HEK293T (cell line): ENCODE measurements around the gene COPS8.

ENCODE experiments used
- ARNT ChIP-seq: fragments of 450-650 bp; IDR thresholded peaks from 2 replicates; pipeline ENCODE4 v1.6.1; 2017; ENCODE audit warnings: mild to moderate bottlenecking
- BHLHE40 ChIP-seq: fragments of 450-650 bp; IDR thresholded peaks from 2 replicates; pipeline ENCODE4 v1.6.1; 2016; ENCODE audit warnings: mild to moderate bottlenecking, moderate library complexity, borderline replicate concordance
- ELF4 ChIP-seq: fragments of 450-650 bp; IDR thresholded peaks from 2 replicates; pipeline ENCODE4 v1.6.1; 2017; ENCODE audit warnings: antibody characterized with exemption
- FOXA1 ChIP-seq: fragments of 450-650 bp; IDR thresholded peaks from 2 replicates; pipeline ENCODE4 v1.6.1; 2016; ENCODE audit warnings: mild to moderate bottlenecking
- FOXK2 ChIP-seq: fragments of 450-650 bp; IDR thresholded peaks from 2 replicates; pipeline ENCODE4 v1.6.1; 2016; ENCODE audit warnings: mild to moderate bottlenecking
- FOXM1 ChIP-seq: fragments of 450-650 bp; IDR thresholded peaks from 2 replicates; pipeline ENCODE4 v1.6.1; 2017; ENCODE audit warnings: mild to moderate bottlenecking, borderline replicate concordance
- HDGF ChIP-seq: fragments of 450-650 bp; IDR thresholded peaks from 2 replicates; pipeline ENCODE4 v1.6.1; 2017; ENCODE audit warnings: antibody characterized with exemption, borderline replicate concordance
- NFRKB ChIP-seq: fragments of 450-650 bp; IDR thresholded peaks from 2 replicates; pipeline ENCODE4 v1.6.1; 2016; ENCODE audit warnings: mild to moderate bottlenecking, moderate library complexity
- SP1 ChIP-seq: fragments of 450-650 bp; IDR thresholded peaks from 2 replicates; pipeline ENCODE4 v1.6.1; 2017
- SUZ12 ChIP-seq: fragments of 450-650 bp; IDR thresholded peaks from 2 replicates; pipeline ENCODE4 v1.6.1; 2016; ENCODE audit warnings: mild to moderate bottlenecking
- ZNF384 ChIP-seq: fragments of 450-650 bp; IDR thresholded peaks from 2 replicates; pipeline ENCODE4 v1.6.1; 2016
- TF ChIP-seq, protein P1 (sequence below): fragments of 450-650 bp; IDR thresholded peaks from 2 replicates; pipeline ENCODE4 v1.6.1; 2016

DNA sequence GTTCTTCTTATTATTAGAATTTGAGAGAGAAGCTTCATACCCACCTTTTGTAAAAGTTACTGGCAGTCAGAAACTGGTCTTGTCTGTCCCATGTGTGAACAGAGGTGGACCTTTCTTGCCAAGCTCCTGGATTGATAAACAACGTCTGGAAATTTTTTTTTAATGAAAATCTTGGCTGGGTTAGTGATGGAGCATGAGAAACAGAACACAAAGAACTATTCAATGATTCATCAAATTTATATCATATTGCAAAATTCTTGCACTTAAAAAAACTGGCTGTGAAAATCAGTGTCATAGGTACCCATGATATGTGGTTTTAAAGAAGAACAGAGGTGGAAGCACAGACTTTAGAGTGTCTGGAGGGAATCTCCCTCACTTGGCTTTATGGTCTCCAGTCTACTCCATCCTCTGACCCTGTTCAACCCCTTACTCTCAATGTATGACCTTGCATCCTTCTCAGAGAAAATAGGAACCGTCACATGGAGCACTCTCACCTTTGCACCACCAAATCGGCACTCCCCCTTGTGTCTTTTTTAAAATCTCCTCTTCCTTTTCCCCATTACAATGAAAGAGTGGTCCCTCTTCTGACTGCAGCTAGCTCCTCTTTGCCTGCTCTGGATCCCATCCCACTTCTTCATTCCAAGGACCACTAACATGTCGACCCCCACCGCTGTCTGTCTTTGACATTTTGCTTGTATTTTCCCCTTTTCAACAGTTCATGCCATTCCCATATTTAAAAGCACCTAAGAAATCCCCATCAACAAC lies 58.2 kb downstream of the COPS8 start:
- TF ChIP-seq FOXK2, result no peak
- no peak for TF ChIP-seq ARNT
- no peak for TF ChIP-seq SP1
- no peak for TF ChIP-seq NFRKB
- no peak for TF ChIP-seq ZNF384
- TF ChIP-seq ELF4, result no peak
- no peak for TF ChIP-seq BHLHE40
- TF ChIP-seq SUZ12, result no peak
- TF ChIP-seq, protein P1, sequence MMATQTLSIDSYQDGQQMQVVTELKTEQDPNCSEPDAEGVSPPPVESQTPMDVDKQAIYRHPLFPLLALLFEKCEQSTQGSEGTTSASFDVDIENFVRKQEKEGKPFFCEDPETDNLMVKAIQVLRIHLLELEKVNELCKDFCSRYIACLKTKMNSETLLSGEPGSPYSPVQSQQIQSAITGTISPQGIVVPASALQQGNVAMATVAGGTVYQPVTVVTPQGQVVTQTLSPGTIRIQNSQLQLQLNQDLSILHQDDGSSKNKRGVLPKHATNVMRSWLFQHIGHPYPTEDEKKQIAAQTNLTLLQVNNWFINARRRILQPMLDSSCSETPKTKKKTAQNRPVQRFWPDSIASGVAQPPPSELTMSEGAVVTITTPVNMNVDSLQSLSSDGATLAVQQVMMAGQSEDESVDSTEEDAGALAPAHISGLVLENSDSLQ, result no peak
- TF ChIP-seq FOXA1, result no peak
- TF ChIP-seq FOXM1, result no peak
- no peak for TF ChIP-seq HDGF
